GM04503 (cell line): Measurements from ENCODE around the gene GCGR.
"Not testable (repeated sequence)": the region's sequence is repeated elsewhere in the genome, so short reads cannot be mapped to it uniquely, and the experiment has no call there.

ENCODE experiments used
- DNase-seq: peaks from one replicate; pipeline ENCODE4 v3.0.0-alpha.2; 2012; ENCODE audit warnings: low read depth

GCGR gene

DNA sequence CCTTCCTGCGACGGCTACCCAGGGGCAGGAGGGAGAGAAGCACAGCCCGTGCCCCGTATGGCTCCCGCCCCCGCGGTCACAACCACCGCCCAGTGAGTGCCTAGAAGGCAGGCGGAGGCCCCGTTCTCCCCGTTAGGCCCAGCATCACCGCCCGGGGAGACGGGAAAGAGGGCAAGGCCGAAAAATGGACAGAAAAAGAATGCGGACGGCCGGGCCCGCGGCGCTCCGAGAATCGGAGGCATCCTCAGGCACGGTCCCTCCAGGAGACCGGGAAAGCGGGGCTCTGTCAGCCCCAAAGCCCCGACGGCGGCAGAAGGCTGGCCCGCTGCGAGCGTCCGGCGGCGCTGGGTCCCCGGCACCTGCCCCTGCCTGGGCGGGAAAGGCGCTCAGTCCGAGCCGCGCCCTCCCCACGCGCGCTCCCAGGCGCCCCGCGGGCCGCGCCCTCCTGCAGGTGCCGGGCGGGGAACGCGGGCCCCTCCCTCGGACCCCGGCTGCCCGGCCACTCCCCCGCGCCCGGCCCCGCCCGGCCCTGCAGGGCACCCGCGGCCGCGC is 28.7 kb downstream of the GCGR start:
- DNase-seq = no peak

DNA sequence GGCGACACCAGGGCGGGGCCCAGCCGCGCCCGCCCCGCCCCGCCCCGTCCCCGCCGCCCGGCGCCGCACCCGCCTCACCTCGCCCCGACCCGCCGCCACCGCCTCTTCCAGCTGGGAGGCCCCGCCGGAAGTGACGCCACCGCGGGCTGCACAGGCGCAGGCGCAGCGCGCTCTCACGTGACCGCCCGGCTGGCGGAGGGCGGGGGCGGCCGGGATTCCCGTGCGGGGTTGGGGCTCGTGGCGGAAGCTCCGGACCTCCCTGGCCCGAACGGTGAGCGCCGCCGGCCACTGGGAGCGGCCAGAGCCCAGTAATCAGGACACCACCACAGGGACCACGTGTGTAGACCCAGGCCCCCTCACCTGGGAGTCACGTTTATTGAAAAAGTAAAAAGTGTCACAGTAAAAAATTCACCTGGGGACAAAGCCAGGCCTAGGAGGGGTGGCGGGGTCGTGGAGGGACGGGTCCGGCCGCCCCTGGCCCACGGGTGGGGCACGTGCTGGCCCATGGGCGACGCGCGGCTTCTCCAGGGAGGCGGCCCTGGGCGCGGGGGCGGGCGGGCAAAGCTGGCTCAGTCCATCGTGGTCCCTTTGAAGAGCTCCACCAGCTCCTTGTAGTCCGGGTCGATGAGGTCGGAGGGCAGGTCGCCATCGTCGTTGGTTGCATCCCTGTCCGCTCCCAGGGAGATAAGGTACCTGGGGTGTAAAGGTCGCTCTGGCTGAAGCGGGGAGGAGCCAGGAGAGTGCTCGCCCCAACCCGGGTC is 29.4 kb downstream of the GCGR start, which contains the start of gene MCRIP1:
Gene MCRIP1 (minus strand): TSS at position 132 of the 761 bp plus-strand sequence. CDS start 8,785 bp downstream, outside the sequence.
- DNase-seq = peak; percentile 56

DNA sequence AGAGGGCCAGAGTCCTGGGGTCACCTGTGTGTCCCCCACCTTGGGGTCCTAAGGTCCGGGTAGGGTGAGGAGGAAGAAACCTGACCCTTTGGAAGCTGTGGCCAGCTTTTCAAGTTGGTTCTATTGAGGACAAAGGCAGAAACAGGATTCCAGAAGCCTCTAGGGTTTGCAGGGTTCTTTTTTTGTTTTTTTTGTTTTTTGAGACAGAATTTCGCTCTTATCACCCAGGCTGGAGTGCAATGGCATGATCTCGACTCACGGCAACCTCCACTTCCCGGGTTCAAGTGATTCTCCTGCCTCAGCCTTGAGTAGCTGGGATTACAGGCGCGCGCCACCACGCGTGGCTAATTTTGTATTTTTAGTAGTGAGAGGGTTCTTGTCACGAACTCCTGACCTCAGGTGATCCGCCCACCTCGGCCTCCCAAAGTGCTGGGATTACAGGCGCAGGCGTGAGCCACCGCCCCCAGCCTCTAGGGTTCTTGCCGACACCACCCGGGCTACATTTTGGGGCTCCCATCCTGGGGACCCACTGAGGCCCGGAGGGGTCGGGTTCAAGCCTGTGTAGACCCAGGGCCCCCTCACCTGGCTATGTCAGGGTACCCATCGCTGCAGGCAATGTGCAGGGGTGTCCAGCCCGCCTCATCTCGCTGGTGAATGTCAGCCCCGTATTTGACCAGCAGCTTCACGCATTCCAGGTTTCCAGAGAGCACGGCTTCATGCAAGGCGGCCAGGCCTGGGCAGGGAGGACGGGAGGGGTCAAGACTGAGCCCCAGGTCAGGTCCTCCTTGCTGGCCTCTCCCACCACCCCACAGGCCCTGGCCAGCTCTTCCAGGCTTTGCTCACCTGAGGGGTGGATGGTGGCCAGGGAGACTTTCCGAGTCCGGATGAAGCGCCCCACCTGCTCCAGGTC is 30.2 kb downstream of the GCGR start:
- DNase-seq = no peak

DNA sequence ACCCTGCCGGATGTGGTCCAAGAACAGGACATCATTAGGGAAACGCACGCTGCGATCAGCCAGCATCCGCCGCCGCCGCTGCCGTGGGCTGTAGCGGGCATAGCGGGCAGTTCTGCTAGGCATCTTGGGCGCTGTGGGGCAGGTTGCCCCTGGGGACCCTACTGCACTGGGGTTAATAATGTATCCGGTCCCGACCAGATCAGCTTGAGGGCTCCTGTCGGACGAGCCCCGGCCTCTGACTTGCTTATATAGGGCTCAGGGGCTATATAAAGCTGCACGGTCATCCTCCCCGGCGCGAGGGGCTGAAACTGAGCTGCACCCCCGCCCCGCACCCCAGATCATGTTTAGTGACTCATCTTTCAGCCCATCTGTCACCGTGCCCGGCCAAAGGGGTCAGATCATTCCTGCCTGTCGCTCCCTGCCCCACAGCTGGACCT is 30.9 kb downstream of the GCGR start, which contains the start of gene PPP1R27:
Gene PPP1R27 (minus strand): TSS at position 220 of the 437 bp plus-strand sequence. CDS start 97 bp downstream, at position 123.
- DNase-seq = no peak

DNA sequence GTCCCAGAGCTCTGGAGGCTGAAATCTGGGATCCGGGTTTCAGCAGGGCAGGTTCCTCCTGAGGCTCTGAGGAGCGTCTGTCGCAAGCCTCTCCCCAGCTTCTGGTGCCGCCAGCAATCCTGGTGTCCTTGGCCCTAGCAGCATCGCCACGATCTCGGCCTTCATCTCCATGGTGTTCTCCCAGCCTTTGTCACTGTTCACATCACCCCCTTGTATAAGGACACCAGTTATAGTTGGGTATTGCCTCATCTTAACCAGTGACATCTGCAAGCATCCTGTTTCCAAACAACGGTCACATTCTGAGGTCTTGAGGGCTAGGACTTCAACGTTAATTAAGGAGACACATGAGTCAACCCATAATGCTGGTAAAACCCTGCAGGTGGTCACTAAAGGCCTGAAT is 33.7 kb downstream of the GCGR start:
- no peak for DNase-seq

DNA sequence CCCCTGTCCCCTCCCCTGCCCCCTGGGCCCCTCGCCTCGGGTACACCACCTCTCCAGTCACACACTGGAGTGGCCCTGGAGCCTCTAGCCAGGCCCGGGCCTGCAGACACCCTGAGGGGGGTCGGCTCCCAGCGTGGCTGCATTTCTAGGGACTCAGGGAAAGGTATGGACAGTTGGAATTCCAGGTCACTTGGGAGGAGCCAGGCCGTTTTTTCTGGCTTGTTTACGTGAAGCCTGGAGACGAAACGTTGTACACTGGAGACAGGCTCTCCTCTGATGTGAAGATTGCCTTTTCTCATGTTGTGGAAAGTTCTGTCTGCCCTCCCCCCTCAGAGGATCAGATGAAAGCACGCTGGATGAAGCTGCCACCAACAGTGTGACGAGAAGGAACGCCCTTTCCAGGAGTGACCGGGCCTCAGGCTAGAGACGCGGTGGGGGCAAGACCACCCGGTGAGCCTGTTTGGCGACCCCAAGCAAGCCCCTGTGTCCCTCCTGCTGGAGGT is 34.9 kb downstream of the GCGR start:
- no peak for DNase-seq

DNA sequence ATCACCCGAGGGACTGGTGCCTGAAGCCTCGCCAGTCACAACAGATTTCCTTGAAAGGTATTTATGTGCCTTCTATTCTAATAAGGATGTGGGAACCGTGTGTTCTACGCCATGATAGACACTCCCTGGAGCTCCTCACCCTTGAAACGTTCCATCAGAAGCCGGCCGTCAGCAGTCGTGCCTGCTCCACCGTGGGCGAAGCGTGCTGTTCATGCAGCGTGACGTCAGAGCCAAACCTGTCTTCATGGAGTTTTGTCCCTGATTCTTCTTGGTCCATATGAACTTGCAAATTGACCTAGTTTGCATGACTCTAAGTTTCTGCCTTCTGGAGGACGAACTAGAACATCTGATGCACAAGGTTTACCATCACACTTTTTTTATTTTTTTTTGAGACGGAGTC is 35.4 kb downstream of the GCGR start:
- DNase-seq = no peak

DNA sequence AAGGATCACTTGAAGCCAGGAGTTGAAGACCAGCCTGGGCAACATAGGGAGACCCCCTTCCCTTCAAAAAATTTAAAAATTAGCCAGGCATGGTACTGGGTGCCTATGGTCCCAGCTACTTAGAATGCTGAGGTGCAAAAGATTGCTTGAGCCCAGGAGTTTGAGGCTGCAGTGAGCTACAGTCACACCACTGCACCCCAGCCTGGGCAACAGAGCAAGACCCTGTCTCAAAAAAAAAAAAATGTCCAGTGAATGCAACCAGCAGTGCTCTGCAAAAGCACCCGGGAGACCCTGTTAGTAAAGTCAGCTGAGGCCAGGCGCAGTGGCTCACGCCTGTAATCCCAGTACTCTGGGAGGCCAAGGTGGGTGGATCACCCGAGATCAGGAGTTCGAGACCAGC is 36.1 kb downstream of the GCGR start:
- not testable (repeated sequence) for DNase-seq

DNA sequence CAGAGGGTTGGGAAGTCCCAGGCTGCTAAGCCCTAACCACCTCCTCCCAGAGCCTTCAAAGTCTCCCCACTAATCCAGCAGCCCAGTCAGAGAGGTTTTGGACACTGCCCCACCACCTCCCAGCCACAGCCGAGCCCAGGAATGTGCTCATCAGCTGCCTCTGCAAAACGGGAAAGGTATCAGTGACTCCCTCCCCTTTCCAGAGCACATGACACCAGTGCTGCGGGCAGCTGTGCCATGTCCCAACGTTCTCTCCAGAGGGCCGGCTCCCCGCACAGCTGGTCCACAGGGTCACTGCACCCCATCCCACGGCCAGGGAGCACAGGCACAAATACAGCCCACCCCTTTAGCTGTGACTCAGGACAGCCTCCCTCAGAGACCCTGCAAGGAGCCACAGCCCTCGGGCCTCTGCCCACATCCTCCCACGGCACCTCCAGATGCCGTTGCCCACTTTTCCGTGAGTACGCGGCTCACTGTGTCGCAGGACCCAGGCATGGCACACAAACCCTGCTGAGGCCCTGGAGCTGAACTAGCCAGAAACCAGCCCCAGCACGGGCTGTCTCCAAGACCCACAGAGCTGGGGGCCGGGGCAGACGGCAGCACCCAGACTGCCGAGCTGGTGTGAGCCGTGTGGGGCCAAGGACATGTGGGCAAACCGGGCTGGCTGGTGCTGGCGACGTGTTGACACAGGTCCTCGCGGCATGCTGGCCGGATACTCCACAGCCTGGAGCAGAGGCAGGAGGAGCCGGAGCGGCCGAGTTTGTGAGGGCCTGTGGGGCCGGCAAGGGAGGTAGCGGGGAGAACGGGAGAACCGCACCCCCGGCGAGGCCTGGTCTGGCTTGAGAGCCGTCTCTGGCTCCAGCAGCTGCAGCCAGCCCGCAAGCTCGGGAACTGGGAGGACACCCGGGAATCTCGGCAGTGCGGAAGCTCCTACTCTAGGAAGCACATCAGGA is 37.2 kb downstream of the GCGR start:
- DNase-seq = no peak

DNA sequence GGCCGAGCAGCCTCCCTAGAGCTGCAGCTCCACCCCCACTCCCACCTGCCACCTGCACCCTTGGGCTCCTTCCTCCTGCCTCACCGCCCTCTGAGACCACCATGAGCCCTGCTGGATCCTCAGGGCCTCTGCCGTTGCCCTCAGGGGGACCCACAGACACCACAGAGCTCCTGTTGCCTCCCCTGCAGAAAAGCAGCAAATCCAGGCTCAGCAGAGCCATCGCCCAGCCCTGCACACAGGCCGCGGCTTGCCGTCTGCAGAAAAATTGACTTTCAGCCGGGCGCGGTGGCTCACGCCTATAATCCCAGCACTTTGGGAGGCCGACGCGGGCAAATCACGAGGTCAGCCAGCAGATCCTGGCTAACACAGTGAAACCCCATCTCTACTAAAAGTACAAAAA is 37.9 kb downstream of the GCGR start:
- DNase-seq = no peak

DNA sequence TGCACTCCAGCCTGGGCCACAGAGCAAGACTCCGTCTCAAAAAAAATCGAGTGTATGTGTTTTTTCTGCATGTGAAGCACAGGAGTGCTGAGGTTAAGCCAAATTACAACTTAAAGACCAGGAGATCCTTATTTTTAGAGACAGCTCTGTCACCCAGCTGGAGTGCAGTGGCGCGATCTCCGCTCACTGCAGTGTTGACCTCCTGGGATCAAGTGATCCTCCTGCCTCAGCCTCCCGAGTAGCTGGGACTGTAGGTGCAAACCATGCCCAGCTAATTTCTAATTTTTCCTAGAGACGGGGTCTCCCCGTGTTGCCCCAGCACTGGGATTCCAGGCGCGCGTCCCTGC is 38.4 kb downstream of the GCGR start:
- no peak for DNase-seq

DNA sequence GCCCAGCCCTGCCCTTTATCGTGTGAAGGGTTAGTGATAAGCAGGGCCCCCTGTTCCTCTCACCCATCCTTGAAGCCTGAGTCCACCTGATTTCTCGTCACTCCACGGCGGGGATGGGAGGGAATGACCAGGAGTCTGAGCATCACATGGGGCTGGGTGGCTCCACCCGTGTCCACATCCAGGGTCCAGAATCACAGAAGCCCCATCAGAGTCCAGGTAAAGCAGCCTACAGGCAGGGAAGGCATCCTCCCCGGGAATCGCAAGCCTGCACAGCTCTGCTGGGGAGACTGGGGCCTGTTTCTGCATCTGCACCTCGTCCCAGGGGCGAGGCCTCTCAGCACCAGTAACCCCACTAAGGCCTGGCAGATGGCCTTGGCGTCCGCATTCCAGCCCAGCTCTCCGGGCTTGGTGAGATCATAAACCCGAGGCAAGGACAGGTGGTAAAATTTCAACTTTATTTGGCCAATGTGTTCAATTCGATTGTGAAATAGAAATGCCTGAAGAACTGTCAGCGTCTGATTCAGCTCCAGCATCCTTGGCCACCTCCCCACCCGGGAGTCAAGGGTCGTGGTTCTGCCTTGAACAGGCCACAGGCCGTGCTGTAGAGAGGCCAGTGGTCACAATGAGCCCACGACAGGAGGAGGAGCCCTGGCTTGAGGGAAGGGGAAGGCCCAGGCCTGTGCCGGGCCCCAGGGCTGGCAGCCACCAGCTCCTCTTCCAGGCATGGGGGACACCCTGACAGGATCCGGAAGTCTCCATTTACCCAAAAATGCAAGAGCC is 39.0 kb downstream of the GCGR start:
- no peak for DNase-seq

DNA sequence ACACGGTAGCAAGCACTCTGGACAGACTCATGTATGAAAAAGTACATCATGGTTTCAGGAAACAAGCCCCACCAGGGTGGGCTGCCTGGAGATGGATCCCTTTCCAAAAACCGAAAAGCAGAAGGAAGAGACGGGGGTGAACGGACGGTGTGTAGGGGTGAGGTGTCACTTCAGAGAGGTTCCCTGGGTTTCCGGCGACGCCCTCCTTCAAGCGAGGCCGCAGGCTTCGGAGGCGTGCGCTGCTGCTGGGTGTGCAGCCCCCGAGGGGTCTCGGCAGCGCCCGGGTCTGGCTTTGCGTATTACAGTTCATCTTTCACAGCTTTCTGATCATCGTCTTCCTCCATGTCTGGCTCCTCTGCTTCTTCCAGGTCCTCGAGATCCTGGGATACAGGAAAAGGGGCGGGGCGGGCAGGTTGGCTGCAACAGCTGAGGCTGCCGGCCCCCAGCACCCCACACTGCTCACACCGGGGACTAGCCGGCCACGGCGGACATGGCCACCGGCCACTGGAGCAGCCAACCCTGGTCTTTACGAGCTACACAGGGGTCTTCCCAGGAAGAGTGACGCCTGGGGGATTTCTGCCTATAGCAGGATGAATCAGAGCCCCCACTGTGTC is 39.9 kb downstream of the GCGR start:
- DNase-seq = no peak

DNA sequence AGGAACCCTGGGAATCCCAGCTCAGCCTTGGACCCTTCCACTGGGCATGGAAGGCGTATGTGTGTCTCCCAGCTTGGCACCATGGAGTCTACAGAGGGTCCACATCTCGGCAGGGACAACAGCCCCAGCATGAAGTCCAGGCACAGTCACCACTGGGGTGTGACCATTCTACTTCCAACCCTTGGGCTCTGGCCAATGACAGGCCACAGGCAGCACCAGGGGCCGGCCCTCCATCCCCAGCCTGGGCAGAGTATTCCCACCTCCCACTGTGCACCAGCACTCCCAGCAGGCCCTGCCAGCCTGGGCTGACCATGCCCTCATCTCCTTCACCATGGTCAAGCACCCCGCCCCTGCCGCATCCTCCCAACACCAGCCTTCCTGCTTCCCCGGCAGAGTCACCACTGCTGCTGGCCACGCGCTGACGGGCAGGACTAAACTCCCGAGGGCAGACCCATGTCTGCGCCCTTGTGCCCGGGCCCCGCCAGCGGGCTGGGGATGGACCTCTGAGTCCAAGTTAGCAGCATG is 40.4 kb downstream of the GCGR start:
- no peak for DNase-seq

DNA sequence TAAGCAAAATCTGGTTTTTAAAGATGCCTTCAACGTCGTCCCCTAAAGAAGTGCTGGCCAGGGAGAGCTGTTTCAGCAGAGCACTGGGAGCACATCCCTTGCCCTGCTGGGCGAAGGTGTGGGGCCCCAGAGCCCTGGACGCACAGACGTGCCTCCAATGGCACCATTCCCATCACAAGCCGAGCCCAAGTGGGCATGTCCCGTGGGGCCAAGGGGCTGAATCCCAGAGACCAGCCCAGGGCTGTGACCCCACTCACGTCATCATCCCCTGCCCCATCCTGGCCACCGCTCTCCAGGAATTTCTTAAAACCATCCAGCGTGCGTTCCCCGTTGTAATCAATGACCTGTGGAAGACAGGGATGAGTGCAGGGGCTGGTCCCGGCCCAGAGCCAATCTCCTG is 40.9 kb downstream of the GCGR start:
- DNase-seq = no peak

DNA sequence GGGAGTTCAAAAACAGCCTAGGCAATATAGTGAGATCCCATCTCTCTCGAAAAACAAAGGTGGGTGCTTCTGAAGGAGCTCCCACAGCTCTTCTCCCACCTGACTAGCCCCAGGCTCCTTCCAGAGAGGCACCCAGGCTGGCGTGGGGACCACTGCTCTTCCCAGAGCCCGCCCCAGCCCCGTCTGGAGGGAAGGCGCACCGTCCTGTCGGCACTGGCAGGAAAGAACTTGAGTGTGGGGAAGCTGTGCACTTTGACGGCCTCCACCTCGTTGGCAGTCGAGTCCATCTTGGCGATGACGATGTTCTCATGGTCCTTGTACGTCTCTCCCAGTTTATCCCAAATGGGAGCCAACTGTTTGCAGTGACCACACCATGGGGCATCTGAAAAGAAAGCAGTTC is 41.4 kb downstream of the GCGR start:
- DNase-seq = no peak

DNA sequence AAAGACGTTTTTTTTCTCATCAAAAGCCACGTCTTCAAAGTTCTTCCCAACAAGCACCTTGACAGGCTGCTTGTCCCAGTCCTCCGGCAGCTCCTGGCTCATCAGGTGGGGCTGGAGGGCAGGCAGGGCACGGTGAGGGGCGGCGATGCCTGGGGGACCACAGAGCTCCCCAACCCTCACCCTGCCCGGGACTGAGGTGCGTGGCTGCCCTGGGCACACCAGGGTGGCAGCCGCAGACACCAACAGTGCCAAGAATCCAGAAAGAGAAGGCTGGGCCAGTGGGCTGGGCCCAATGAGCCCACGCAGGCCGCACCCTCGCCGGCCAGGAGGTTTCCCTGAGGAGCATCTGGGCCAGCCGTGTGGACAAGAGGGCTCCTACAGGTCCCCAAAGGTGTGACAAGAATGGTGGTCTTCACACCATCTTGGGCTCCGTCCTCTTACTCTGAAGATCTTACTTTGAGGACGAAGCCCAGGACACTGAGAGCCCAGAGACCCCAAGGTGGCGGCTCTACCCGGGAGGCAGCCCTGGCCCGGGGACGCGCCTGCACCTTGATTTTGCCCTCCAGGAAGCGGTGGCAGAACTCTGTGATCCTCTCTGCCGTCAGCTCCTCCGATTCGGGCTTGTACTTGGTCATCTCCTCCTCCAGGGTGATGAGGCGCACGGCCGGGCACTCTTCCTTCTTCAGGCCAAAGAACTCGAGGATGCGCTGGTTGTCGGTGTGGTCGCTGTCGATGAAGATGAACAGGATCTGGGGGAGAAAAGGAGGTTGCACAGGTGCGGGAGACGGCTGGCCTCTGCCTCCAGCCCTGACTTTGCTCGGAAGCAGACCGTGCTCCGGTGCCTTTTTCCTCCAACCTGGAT is 42.2 kb downstream of the GCGR start:
- DNase-seq = no peak

DNA sequence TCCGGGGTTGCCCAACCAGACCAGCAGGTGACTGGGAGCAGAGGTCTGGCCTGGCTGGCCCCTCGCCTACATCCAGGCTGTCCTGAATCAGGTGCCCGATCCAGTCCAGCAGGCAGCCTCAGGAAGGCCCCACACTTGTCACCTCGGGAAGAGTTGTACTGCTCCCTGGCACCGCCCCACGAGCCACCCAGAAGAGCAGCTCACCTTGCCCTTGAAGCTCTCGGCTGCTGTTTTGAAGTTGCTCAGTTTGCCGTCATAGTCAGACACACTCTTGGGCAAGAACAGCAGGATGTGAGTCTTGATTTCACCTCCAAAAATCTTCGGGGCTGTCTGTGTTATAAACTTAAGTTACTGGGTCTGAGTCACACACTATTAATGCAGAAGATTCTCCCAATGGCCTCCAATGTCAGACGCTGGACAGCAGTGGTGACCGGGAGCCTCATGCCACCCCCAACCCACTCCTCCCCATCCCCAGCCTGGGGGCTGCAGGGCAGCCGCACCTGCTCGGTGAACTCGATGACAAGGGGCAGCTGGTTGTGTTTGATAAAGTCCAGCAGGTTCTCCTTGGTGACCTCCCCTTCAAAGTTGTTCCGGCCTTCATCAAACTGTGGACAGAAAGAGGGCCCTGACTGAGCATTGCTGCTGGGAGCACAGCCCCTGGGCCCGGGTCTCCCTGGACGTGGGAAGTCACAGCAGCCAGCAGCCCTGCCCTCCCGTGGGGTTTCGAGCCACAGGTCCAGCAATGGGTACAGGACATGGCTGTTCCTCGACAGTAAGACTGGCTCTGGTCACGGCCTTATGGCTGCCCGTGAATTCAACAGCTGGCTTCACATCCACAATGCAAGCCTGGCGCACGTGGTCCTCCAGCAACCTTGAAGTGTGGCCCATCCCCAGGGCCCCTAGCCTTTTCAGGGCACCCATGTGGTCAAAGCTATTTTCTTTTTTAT is 43.1 kb downstream of the GCGR start:
- no peak for DNase-seq
